ENCODE measurements around the gene CDK3.

GRCh38 chr17:75959839-75960511, 40.7 kb upstream of the CDK3 start:
- no peak for TF ChIP-seq POLR2A (IDR thresholded peaks at IDR 0.05)
- TF ChIP-seq, protein P1, sequence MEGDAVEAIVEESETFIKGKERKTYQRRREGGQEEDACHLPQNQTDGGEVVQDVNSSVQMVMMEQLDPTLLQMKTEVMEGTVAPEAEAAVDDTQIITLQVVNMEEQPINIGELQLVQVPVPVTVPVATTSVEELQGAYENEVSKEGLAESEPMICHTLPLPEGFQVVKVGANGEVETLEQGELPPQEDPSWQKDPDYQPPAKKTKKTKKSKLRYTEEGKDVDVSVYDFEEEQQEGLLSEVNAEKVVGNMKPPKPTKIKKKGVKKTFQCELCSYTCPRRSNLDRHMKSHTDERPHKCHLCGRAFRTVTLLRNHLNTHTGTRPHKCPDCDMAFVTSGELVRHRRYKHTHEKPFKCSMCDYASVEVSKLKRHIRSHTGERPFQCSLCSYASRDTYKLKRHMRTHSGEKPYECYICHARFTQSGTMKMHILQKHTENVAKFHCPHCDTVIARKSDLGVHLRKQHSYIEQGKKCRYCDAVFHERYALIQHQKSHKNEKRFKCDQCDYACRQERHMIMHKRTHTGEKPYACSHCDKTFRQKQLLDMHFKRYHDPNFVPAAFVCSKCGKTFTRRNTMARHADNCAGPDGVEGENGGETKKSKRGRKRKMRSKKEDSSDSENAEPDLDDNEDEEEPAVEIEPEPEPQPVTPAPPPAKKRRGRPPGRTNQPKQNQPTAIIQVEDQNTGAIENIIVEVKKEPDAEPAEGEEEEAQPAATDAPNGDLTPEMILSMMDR (IDR thresholded peaks at IDR 0.05), result no peak
- TF ChIP-seq EP300 (IDR thresholded peaks at IDR 0.05), result no peak
- TF ChIP-seq POLR2AphosphoS5 (IDR thresholded peaks at IDR 0.05), result no peak
